ENCODE results near the gene CLDN6. TPM values are rescaled to one million over a fixed set of nuclear protein-coding genes. Genes with fewer than 3 reads are reported as not detected.

The CLDN6 gene
- total and polyA plus RNA-seq, 2 of the 13 experiments (the other 11 are each of a cell fraction or from before 2014, with no cell fraction given) = 5.9 to 7.6 TPM

DNA sequence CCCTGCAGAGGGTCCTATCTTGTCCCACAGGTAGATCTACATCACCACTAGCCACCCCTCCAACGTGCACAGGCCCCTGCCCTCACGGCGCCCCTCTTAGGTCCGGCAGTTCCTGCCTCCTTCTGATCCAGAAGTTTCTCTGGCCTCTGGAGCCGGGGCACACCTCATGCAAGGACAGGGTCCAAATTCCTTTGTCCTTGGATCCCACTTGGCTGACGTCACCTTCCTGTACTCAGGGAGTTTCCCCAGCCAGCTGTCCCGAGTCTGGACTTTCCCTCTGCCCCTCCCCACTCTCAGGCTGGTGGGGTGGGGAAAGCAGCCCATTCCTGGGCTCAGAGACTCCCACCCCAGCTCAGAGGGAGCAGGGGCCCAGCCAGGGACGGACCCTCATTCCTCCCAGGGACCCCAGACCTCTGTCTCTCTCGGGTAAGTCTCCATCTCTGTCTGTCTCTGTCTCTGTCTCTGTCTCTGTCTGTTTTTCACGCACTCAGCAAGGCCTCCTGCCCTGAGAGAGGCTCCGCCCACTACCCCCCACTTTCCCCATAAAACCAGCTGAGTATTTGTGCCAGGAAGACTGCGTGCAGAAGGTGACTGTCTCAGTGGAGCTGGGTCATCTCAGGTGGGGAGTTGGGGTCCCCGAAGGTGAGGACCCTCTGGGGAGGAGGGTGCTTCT, 47.2 kb upstream of the CLDN6 start, which contains the start of gene IL32 (continued):
- peak; percentile 49; the same call in 1 of the 2 replicates for TF ChIP-seq ELF4 (CRISPR knock-in tag; IDR thresholded peaks at IDR 0.05; ENCODE audit: borderline replicate concordance)
- no peak for TF ChIP-seq ZNF432 (CRISPR knock-in tag; IDR thresholded peaks at IDR 0.05; ENCODE audit: borderline replicate concordance)
- TF ChIP-seq BCL3 (CRISPR knock-in tag; IDR thresholded peaks at IDR 0.05) = peak; percentile 69
- TF ChIP-seq, protein P1, sequence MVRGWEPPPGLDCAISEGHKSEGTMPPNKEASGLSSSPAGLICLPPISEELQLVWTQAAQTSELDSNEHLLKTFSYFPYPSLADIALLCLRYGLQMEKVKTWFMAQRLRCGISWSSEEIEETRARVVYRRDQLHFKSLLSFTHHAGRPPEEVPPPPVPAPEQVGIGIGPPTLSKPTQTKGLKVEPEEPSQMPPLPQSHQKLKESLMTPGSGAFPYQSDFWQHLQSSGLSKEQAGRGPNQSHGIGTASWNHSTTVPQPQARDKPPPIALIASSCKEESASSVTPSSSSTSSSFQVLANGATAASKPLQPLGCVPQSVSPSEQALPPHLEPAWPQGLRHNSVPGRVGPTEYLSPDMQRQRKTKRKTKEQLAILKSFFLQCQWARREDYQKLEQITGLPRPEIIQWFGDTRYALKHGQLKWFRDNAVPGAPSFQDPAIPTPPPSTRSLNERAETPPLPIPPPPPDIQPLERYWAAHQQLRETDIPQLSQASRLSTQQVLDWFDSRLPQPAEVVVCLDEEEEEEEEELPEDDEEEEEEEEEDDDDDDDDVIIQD (CRISPR knock-in tag; IDR thresholded peaks at IDR 0.05; ENCODE audit: low read depth) = no peak; the same call in 1 of the 2 replicates
- TF ChIP-seq HNF1B (CRISPR knock-in tag; IDR thresholded peaks at IDR 0.05) = peak; percentile 74; the same call in 1 of the 2 replicates
- TF ChIP-seq ZNF234 (CRISPR knock-in tag; conservative IDR thresholded peaks at IDR 0.05) = no peak
- TF ChIP-seq ELF3 (CRISPR knock-in tag; IDR thresholded peaks at IDR 0.05) = peak; percentile 61; the same call in 1 of the 2 replicates
- no peak for TF ChIP-seq ZNF280D (CRISPR knock-in tag; IDR thresholded peaks at IDR 0.05)
- TF ChIP-seq, protein P2, sequence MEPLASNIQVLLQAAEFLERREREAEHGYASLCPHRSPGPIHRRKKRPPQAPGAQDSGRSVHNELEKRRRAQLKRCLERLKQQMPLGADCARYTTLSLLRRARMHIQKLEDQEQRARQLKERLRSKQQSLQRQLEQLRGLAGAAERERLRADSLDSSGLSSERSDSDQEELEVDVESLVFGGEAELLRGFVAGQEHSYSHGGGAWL (CRISPR knock-in tag; IDR thresholded peaks at IDR 0.05) = 0 out of 2 replicates have a peak, but pooled peaks have one; percentile 25
- peak; percentile 46; the same call in 1 of the 2 replicates for TF ChIP-seq PITX1 (CRISPR knock-in tag; IDR thresholded peaks at IDR 0.05)
- peak; percentile 66 for TF ChIP-seq MTA1 (CRISPR knock-in tag; IDR thresholded peaks at IDR 0.05; ENCODE audit: borderline replicate concordance)
- TF ChIP-seq, protein P3, sequence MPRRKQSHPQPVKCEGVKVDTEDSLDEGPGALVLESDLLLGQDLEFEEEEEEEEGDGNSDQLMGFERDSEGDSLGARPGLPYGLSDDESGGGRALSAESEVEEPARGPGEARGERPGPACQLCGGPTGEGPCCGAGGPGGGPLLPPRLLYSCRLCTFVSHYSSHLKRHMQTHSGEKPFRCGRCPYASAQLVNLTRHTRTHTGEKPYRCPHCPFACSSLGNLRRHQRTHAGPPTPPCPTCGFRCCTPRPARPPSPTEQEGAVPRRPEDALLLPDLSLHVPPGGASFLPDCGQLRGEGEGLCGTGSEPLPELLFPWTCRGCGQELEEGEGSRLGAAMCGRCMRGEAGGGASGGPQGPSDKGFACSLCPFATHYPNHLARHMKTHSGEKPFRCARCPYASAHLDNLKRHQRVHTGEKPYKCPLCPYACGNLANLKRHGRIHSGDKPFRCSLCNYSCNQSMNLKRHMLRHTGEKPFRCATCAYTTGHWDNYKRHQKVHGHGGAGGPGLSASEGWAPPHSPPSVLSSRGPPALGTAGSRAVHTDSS (CRISPR knock-in tag; conservative IDR thresholded peaks at IDR 0.05) = no peak
- TF ChIP-seq ZBTB1 (CRISPR knock-in tag; IDR thresholded peaks at IDR 0.05; ENCODE audit: borderline replicate concordance) = no peak
- peak; percentile 52; the same call in 1 of the 2 replicates for TF ChIP-seq MEF2D (CRISPR knock-in tag; IDR thresholded peaks at IDR 0.05)
- TF ChIP-seq ZNF558 (CRISPR knock-in tag; IDR thresholded peaks at IDR 0.05; ENCODE audit: borderline replicate concordance) = 0 out of 2 replicates have a peak, but pooled peaks have one; percentile 39
- TF ChIP-seq JUNB (CRISPR knock-in tag; IDR thresholded peaks at IDR 0.05; ENCODE audit: borderline replicate concordance) = peak; percentile 24
- TF ChIP-seq SIX4 (CRISPR knock-in tag; IDR thresholded peaks at IDR 0.05) = no peak
- TF ChIP-seq ZNF441 (CRISPR knock-in tag; IDR thresholded peaks at IDR 0.05; ENCODE audit: borderline replicate concordance) = no peak
- peak; percentile 34; the same call in 1 of the 2 replicates for TF ChIP-seq ISL2 (CRISPR knock-in tag; IDR thresholded peaks at IDR 0.05)
